Activated T-cell treated with anti-CD3 and anti-CD28 coated beads, Interleukin-2, amount 50 U/mL, for 24 hours (primary cell): ENCODE results near the gene MYD88.

ENCODE experiments used
- DNase-seq: peaks from one replicate; pipeline ENCODE4 v3.0.0-alpha.2; 2020
- H3K27ac Mint-ChIP-seq: 2 replicates; pipeline ENCODE4 v1.8.0; 2020; ENCODE audit warnings: mild to moderate bottlenecking, mixed read lengths
- H3K27me3 Mint-ChIP-seq: 2 replicates; pipeline ENCODE4 v1.8.0; 2020; ENCODE audit warnings: mixed read lengths
- H3K36me3 Mint-ChIP-seq: 2 replicates; pipeline ENCODE4 v1.8.0; 2020; ENCODE audit warnings: low read depth, mixed read lengths
- H3K4me1 Mint-ChIP-seq: 2 replicates; pipeline ENCODE4 v1.8.0; 2020; ENCODE audit warnings: low read depth, mixed read lengths
- H3K4me3 Mint-ChIP-seq: 2 replicates; pipeline ENCODE4 v1.8.0; 2020; ENCODE audit warnings: mild to moderate bottlenecking, moderate library complexity, mixed read lengths
- H3K9me3 Mint-ChIP-seq: 2 replicates; pipeline ENCODE4 v1.8.0; 2020; ENCODE audit warnings: mixed read lengths

MYD88 gene

DNA sequence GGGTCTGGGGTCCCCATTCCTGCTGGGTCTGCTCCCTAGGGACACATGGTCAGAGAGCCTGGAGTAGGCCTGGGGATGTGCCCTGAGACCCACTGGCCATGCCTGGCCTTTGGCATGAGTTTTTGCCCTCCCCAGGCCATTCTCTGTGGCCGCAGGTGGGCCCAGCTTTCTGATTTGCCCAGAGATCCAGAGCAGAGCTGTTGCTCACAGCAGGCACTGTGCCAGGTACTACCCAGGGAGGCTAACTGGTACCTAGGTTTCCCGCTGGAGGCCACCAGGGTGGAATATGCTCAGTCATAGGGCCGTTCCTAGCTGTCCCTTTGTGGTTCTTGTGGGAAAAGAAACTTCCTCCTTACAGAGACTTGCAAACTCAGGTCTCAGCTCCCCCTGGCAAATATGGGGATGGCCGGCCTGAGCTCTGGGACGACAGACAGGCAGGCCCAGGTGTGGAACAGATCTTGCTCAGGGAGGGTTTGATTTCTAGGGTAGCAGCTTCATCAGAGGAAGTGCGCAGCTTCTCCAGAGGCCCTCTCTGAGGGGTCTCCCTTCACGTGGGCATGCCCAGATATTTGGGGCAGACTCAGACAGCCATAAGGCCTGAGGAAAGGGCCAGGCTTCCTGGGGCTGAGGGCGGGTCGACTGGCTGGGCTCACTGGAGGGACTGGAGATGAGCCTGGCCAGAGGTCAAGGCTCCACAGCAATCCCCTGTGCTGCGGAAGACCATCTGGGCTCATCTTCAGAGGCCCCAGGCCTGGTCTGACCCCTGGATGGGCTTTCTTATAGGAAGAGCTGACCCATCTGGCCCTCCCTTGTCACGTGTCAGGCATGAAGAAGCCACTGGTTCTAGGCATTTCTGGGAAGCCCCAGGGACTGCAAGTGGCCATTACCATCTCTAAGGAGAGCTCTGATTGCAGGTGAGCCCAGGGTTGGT is 29.5 kb upstream of the MYD88 start:
- no peaks in the 10 kb centered on the region for H3K4me1 Mint-ChIP-seq
- no peak for DNase-seq
- H3K27me3 Mint-ChIP-seq = no peaks in the 10 kb centered on the region
- no peak overlapping the region for H3K27ac Mint-ChIP-seq
- peaks cover 8% of the 10 kb centered on the region for H3K9me3 Mint-ChIP-seq
- H3K36me3 Mint-ChIP-seq = no peaks in the 10 kb centered on the region
- no peak overlapping the region for H3K4me3 Mint-ChIP-seq

DNA sequence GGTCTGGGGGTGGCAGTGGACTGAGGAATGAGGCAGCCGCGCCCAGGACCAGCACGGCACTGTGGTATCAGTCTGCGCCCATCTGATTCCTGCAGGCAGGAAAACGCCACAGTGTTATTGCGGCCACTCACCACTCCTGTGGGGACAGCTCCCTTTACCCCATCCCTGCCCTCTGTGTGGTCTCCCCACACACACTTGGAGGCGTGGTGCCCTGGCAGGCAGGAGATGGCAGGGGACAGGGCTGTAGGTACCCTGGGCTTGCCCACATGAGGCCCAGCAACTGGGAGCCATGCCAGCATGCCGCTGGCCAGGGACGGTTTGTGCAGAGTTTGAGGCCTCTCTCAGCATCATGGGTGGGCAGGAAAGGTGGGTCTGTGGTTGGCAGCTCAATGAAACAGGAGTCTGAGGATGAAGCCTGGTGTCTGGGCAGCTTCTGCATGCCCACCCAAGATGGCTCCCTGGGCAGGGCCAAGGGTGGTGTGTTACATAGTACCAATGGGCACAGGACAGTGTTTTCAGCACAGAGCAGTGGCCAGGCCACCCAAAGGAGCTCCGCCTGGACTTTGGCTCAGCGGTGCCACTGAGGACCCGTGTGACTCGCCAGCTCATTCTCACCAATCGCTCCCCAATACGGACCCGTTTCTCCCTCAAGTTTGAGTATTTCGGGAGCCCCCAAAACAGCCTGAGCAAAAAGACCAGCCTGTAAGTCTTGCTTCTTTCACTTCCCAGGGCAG is 28.7 kb upstream of the MYD88 start:
- Mint-ChIP-seq H3K27me3 (no peaks in the 10 kb centered on the region), H3K4me3 (no peak overlapping the region), H3K4me1 (no peaks in the 10 kb centered on the region)

DNA sequence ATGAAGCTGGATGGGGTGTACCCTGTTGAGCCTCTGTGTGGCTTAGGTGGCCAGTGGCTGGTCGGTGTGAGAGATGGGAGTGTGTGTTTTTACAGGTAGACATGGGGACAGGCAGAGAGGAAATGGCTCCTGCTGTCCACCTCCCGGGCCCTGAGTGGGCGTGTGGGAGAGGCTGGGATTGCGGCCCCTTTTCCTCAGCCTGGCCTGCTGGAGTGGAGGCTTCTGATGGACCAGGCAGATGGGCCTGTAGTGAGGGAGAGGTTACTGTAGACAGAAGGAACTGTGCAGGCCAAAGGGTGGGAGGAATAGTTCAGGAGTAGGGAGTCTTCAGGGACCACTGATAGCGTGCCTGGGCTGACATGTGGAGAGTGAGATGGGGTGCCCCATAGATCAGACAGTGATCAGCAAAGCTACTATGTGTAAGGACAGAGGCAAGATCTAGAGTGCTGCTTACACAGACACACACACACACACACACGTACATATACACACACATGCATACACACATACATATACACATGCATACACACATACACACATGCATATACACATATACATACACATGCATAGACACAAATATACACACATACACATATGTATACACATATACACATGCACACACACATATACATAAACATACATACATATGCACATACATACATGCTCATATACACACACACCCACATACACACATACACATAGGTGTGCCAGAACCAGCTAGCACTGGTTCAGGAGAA is 28.0 kb upstream of the MYD88 start:
- Mint-ChIP-seq H3K9me3 (peaks cover 3% of the 10 kb centered on the region), H3K27ac (no peak overlapping the region), H3K4me1 (no peaks in the 10 kb centered on the region), H3K27me3 (no peaks in the 10 kb centered on the region), H3K4me3 (no peak overlapping the region), H3K36me3 (no peaks in the 10 kb centered on the region)
- DNase-seq = peak; percentile 19

More for the DNA sequence above, 28.7 kb upstream of the MYD88 start:
- no peaks in the 10 kb centered on the region for H3K36me3 Mint-ChIP-seq
- DNase-seq = no peak
- H3K9me3 Mint-ChIP-seq = peaks cover 8% of the 10 kb centered on the region
- H3K27ac Mint-ChIP-seq = no peak overlapping the region

DNA sequence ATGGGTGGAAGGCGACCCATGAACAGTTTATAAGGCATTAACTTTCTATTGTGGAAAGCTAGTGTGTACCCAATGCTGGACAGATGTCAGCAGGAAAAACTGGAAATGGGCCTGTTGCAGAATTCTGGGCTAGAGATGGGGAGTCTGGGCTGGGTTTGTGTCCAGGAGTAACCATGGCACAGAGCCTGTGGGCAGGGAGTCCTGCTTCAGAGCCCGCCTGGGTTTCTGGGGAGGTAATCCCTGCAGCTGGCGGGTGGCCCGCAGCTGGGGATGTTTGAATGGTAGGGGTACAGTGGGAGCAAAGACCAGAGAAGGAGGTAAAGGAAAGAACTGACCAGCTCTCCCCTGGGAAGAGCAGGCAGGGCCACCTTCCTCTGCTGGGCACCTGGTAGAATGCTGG is 27.3 kb upstream of the MYD88 start:
- DNase-seq = peak; percentile 16
- H3K27ac Mint-ChIP-seq = no peak overlapping the region
- no peaks in the 10 kb centered on the region for H3K9me3 Mint-ChIP-seq
- H3K36me3 Mint-ChIP-seq = no peaks in the 10 kb centered on the region
- no peak overlapping the region for H3K4me3 Mint-ChIP-seq
- H3K27me3 Mint-ChIP-seq = no peaks in the 10 kb centered on the region
- no peaks in the 10 kb centered on the region for H3K4me1 Mint-ChIP-seq

DNA sequence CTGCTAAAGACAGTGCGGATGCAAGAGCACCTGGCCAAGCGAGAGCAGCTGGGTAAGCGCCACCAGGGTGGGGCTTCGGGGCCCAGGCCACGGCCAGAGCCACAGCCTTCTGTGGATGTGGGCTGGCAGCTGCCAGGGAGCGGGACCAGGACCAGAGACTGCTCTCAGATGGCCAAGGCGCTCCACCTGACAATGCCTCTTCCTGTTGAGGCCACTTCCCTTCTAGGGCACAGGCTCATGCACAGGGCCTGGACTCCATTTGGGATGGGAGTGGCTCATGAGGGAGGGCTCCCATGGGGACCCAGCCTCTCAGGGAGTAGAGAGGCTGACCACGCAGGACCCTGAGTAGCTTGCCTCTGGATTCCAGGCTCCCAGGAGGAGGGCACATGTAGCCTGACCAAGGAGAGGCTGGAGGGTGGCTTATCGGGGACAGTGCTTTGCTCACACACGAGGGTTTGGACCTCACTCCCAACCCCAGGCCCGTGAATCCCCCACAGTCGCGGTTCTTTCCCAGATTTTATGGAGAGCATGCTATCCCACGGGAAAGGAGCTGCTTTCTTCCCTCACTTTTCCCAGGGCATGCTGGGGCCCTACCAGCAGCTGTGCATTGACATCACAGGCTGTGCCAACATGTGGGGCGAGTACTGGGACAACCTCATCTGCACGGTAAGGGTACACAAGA is 26.6 kb upstream of the MYD88 start:
- Mint-ChIP-seq H3K27ac (no peak overlapping the region), H3K9me3 (no peaks in the 10 kb centered on the region), H3K27me3 (no peaks in the 10 kb centered on the region), H3K4me1 (no peaks in the 10 kb centered on the region), H3K36me3 (no peaks in the 10 kb centered on the region), H3K4me3 (no peak overlapping the region)
- peak; percentile 28 for DNase-seq

DNA sequence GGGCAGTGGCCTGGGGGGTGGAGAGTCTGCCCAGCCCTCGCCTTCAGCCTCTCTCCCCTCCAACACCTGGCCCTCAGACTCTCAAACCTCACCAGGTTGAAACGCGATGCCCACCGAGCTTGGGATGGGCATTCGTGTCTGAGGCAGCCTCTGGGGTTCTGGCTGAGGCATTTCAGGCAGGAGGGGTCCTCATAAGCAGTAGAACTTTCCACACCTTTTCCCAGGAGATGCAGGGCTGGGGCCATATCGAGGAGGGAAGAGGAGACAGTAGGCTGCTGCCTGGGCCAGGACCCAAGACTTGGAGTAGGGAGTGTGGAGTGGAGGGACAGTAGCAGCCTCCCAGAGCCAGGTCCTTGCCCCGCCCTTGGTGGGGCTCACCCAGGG is 26.1 kb upstream of the MYD88 start:
- DNase-seq = no peak
- no peak overlapping the region for H3K4me3 Mint-ChIP-seq
- H3K36me3 Mint-ChIP-seq = no peaks in the 10 kb centered on the region
- H3K9me3 Mint-ChIP-seq = no peaks in the 10 kb centered on the region
- H3K27ac Mint-ChIP-seq = no peak overlapping the region
- H3K27me3 Mint-ChIP-seq = no peaks in the 10 kb centered on the region
- no peaks in the 10 kb centered on the region for H3K4me1 Mint-ChIP-seq

DNA sequence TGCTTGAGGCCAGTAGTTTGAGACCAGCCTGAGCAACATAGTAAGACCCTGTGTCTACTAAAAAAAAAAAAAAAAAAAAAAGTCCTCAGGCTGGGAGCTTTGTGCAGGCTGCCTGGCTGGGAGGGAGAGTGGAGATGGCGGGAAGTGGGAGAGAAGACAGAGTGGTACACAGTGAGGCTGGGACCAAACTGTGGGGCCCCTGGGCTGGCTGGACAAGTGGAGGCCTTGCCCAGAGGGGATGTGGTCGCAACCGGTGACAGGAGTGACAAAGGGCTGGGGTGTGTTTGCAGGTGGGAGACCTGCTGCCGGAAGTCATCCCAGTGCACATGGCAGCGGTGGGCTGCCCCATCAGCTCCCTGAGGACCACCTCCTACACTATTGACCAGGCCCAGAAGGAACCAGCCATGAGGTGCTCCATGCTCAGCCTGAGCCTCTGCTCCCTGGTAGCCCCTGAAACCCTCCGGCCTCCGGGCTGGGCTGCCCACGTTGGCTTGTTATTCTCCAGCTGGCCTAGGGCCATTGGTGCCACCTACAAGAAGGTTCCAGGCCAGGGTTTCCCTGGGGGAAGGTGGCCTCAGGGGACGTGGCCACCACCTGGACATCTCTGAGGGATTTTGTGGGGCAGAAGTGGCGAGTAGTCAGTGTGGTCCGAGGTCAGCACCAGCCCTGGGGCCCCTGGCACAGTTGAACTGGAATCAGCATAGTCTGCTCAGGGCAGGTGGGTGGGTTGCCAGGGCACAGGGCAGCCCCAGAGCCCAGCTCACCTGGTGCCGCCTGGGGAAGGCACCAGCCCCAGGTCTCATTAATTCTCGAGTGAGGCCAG is 24.2 kb upstream of the MYD88 start:
- H3K36me3 Mint-ChIP-seq = peaks cover 12% of the 10 kb centered on the region
- H3K4me1 Mint-ChIP-seq = no peaks in the 10 kb centered on the region
- no peaks in the 10 kb centered on the region for H3K9me3 Mint-ChIP-seq
- H3K27me3 Mint-ChIP-seq = no peaks in the 10 kb centered on the region
- DNase-seq = peak; percentile 25
- H3K27ac Mint-ChIP-seq = no peak overlapping the region
- H3K4me3 Mint-ChIP-seq = no peak overlapping the region

DNA sequence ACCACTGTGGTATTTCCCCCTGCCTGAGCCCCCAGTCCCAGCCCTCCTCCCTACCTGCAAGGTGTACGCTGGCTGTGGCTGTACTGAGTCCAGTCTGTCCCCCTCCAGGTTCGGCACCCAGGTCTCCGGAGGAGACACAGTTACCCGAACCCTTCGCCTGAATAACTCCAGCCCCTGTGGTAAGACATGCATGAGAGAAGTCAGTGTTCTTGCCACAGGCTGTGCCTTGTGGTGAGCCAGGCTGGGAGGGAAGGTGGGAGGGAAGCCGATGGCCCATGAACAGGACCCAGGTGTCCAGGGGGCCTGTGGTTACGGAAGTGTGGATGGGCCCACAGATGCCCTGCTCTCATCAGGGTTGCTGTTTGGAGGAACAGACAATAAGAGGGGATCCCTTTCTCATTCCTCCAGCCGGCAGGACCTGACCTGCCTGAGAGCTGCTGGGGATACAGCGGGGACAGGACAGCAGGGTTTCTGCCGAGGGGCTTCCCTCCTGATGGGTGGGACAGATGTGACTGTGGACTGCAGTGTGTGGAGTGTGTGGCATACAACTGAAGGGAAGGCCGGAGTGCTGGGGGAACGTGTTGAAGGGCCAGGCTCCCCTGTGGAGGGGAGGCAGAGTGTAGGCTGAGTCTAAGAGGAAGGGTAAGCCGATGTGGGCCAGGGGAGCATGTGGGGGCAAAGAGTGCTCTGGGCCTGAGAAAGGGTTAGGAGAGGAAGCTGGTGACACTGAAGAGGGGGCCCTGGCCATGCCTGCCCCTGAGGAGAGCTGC is 23.4 kb upstream of the MYD88 start:
- H3K27ac Mint-ChIP-seq = no peak overlapping the region

DNA sequence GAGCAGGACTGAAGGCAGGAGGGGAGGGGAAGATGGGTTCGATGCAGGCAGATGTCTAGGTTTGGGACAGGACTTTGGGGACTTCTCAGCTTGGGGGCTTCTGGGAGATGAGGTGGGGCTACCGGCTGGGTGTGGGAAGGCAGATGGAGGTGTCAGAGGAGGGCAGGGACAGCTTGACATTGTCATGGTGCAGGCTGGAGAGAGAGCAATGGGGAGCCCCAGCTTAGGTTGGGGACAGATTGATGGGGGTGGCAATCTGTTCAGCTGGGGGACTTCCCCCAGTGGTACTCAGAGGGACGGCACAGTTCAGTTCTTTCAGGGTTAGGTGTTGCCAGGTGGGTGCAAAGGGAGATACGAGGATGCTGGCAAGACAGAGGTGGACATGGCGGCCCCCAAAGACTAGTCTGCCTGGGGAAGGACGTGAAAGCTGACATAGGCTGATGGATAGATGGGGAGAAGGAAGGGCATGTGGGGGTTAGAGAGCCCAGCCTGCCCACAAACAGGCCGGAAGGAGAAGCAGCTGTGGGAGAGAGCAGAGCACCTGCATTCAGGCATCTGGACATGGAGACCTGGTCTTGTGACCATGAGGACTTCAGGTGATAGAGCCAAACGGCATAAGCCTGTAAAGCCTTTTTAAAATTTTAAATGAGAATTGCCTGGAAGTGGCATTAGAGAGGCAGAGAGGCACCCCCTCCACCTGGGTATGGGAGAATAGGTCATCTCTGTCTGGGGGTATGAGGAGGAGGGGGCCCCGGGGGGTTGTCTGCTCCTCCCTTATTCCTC is 22.6 kb upstream of the MYD88 start:
- Mint-ChIP-seq H3K4me1 (no peaks in the 10 kb centered on the region), H3K27ac (no peak overlapping the region), H3K4me3 (no peak overlapping the region), H3K27me3 (no peaks in the 10 kb centered on the region), H3K9me3 (no peaks in the 10 kb centered on the region), H3K36me3 (peaks cover 26% of the 10 kb centered on the region)
- DNase-seq = peak; percentile 26

More for the DNA sequence above, 23.4 kb upstream of the MYD88 start:
- no peaks in the 10 kb centered on the region for H3K27me3 Mint-ChIP-seq
- no peak overlapping the region for H3K4me3 Mint-ChIP-seq
- peaks cover 18% of the 10 kb centered on the region for H3K36me3 Mint-ChIP-seq
- peak; percentile 29 for DNase-seq
- no peaks in the 10 kb centered on the region for H3K4me1 Mint-ChIP-seq
- no peaks in the 10 kb centered on the region for H3K9me3 Mint-ChIP-seq

DNA sequence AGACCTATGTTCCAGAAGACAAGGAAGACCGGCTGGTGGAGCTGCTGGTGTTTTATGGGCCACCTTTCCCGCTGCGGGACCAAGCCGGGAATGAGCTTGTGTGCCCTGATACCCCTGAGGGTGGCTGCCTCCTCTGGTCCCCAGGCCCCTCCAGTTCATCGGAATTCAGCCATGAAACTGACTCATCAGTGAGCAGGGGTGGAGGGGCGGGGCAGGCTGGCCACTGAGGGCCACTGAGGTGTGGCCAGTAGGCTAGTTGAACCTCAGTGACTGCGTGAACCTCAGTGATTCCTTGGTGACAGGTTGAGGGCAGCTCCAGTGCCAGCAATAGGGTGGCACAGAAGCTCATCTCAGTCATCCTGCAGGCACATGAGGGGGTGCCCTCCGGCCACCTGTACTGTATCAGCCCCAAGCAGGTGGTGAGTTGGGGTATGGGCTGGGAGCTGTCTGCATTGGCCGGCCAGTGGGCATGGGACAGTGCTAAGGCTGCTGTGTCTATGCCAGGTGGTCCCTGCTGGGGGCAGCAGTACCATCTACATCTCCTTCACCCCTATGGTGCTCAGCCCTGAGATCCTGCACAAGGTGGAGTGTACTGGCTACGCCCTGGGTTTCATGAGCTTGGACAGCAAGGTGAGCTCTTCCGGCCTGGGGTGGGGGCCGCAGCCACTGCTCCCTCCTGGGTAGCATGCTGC is 21.8 kb upstream of the MYD88 start:
- Mint-ChIP-seq H3K9me3 (no peaks in the 10 kb centered on the region), H3K4me1 (no peaks in the 10 kb centered on the region), H3K4me3 (no peak overlapping the region), H3K36me3 (peaks cover 32% of the 10 kb centered on the region), H3K27ac (no peak overlapping the region), H3K27me3 (no peaks in the 10 kb centered on the region)
- peak; percentile 29 for DNase-seq

DNA sequence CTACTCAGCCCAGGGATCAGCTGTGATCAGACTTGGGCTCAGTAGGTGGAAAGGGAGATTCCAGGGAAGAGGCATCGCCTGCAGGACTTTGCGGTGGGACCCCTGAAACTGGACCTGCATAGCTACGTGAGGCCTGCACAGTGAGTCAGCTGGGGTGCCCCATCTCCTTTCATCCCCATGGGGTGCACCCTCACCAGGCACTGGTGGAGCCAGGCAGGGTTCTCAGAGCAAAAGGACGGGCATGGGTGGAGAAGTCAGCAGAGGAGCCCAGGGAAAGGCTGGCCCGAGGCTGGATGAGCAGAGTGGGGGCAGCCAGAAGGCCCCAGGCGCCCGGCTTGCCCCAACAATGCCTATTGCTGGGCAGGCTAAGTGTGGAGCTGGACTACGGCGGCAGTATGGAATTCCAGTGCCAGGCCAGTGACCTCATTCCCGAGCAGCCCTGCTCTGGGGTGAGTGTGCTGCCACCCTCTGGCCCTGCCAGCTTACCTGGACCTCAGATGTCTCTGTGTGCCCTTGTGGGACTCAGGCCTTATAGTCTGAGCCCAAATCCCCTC is 21.2 kb upstream of the MYD88 start:
- peak; percentile 26 for DNase-seq
- H3K9me3 Mint-ChIP-seq = no peaks in the 10 kb centered on the region
- no peak overlapping the region for H3K4me3 Mint-ChIP-seq
- no peak overlapping the region for H3K27ac Mint-ChIP-seq
- no peaks in the 10 kb centered on the region for H3K27me3 Mint-ChIP-seq
- peaks cover 38% of the 10 kb centered on the region for H3K36me3 Mint-ChIP-seq
- no peaks in the 10 kb centered on the region for H3K4me1 Mint-ChIP-seq
